ENCODE measurements around the gene OSTN.
A peak's percentile ranks its signal among the peaks of the same experiment; 100 is the strongest.

The OSTN gene

DNA sequence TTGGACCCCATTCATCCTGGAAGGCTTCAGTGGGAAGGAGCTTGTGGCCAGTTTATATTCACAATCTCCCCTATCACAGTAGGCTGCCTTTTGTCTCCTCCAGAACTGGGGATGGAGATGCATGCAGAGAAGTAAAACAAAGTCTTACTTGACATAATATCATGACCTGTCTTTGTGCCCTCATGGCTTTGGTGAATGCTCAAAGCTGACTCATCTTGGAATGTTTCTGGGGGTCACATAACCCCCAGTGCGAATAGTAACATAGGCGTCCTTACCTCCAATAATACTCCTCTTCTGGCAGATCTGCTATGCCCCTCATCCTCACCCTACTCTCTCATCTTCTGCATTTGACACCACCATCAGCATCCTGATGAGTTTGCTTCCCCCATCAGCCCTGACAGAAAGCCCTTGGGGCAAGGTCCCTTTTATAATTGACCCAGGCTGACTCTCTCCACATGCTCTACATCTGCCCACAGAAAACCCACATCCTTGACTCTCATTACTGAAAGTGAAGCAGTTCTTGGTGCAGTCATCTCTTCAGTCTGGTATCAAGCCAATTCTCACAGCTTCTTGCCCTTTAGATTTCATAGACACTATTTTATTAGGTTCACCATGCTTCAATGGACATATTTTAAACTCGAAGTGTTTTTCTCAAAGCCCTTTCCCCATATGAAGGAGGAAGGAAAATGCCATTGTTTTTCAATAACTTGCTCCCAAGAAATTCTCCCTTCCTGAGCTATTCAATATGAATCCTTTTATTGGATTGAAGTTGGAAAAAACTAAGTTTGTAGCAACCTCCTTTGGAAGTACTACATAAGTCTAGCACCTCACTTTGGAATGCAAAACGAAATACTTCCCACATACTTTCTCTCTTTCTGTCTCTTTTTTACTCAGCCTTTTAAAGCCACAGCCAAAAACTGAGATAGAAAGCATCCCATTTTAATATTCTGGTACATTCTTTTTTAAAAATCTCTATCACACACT is 36.6 kb downstream of the OSTN start:
- DNase-seq = no peak

DNA sequence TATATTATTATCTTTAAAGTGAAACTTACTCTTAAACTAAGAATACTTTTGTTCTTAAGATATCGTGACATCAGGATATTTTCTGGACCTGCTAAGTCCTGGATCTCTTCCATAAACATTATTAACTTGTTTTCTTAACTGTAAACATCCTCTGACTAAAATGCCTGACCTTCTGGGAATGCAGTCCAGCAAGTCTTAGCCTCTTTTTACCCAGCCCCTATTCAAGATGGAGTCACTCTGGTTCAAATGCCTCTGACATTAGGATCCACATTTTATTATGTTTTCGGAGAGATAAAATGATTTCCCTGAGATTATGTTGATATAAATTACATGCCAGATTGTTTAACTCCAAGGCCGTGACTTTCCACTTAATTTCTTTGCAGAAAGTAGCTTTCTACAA is 37.6 kb downstream of the OSTN start:
- no peak for DNase-seq

DNA sequence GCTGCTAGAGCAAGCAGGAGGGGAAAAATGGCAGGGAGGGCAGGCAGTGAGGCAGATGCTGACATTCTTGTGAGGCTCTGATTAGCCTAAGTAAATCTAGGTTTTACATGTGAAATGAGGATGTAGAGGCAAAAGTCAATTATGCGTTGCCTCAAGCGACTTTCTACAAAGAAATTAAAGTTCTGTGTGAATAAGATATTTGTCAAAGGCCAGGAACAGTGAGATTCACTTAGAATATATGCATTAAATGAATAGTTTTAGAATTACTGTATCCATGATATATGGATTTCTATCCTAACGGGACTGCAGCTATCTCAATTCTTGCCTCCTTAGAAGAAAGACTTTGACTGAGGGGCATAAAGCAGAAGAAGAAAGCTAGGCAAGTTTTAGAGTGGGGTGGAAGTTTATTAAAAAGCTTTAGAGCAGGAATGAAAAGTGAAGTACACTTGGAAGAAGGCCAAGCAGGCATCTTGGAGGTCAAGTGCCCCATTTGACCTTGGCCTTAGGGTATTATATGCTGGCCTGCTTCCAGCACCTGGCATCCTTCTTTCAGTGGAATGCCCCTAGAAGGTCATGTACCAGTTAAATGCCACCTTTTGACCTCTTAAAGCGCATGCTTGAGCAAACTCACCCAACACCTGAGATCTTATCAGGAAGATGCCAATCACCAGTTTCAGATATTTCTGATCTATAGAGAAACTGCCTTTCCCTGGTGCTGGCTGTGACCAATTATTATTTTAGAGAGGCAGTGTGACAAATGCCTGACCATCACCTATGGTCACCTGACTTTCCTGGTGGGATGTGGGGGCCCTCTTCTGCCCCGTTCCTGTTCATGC is 38.2 kb downstream of the OSTN start:
- DNase-seq = no peak

DNA sequence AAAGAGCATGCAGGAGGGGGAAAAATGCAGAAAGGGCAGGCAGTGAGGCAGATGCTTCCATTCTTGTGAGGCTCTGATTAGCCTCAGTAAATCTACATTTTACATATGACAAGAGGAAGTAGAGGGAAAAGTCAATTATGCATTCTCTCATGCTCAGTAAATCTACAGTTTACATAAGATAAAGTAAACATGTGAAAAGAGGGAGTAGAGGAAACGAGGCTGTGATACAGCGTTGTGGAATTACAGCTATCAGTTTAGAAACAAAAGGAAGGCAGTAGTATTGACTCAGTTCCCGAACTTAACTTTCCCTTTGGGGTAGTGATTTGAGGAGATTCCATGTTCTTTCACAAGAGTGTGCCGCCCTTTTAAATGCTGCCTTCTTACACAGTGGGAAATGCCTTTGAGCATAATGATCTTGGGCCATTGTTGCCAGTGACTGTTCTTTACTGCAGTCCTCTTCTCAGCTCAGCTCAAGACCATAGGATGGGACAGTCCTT is 39.3 kb downstream of the OSTN start:
- DNase-seq = no peak

DNA sequence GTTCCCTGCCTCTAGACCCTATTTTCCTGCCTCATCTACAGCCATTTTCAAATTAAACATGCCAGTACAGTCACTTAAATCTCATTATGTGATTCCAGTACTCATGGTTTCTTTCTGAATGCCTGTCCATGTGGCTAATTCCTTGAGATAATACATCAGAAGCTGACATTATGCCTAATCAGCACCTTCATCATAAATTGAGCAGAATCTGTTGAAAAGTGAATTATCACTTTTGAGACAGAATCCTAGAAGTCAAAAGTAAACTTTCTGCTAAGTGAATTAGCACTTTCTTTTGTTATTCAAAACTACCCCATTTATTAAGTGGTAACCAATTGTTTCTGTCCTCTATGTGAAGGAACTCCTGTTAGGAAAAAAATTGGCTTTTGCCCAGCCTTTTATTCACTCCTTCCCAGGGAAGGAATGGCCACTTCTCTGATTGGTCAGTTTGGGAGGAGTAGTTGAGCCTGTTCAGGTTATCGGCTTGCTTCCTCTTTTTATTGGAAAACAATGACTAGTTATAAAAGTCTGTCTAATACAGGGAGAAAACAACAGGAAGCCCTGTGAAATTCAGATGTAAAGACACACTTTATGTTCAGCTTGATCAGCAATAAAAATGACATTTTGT is 40.5 kb downstream of the OSTN start:
- no peak for DNase-seq

DNA sequence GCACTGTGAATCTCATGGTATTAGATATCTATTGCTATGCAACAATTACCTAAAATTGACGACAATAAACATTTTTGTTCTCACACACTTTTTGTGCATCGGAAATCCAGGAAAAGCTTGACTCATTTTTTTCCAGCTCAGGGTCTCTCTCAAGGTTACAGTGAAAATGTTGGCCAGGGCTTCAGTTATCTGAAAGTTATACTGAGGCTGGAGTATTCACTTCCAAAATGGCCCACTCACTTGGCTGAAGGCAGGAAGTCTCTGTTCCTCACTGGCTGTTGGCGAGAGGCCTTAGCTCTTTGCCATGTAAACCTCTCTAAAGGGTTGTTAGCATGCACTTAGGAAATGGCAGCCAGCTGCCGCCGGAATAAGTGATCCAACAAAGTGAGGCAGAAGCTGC is 41.4 kb downstream of the OSTN start:
- no peak for DNase-seq

DNA sequence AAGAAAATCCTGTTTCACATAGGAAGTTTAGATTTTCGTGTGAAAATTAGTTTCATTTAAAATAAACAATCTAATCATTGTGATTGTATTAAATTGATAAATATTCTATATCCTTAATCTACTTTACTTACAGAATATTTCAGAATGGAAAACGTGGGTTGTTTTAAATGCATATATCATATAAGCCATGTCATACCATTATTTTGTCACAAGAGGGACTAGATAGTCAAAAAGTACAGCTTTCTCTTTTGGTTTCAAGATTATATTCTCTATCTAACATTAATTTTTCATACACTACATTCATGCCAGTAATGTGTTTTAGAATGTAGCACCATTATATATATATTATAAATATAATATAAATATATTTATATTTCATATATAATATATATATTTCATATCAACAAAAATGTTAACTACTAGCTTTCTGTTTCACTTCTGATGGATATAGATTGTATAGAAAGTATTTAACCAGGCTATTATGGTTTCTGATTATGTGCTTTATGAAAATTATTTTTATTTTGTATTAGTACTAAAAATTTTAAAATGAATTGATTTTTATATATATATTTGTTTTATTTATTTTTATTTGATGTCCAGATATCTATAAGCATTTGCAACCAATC is 45.3 kb downstream of the OSTN start:
- no peak for DNase-seq

DNA sequence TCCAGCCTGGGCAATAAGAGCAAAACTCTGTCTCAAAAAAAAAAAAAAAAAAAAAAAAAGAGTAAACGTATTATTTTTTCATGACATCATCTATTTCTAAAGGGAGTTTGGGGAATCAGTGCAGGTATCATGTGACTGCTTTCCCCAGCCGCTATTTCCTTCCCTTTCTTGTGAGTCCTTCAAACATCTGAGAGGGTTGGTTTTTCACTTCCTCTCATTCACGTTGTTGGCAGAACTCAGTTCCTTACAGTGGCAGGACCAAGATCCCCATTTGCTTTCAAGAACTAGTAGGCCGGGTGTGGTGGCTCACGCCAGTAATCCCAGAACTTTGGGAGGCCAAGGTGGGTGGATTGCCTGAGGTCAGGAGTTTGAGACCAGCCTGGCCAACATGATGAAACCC is 47.0 kb downstream of the OSTN start:
- DNase-seq = peak; percentile 50

DNA sequence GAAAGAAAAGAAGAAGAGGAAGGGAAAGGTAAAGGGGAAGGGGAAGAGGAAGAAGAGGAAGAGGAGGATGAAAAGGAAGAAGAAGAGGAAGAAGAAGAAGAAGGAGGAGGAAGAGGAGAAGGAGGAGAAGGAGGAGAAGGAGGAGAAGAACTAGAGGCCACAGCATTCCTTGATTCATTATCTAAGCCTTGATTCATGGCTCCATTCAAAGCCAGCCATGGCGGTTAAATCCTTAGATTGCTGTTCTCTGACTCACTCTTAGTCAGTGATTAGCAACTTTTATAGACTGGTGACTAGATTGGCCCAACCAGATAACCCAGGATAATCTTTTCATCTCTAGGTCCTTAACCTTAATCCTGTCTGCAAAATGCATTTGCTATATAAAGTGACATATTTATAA is 47.6 kb downstream of the OSTN start:
- DNase-seq = no peak

DNA sequence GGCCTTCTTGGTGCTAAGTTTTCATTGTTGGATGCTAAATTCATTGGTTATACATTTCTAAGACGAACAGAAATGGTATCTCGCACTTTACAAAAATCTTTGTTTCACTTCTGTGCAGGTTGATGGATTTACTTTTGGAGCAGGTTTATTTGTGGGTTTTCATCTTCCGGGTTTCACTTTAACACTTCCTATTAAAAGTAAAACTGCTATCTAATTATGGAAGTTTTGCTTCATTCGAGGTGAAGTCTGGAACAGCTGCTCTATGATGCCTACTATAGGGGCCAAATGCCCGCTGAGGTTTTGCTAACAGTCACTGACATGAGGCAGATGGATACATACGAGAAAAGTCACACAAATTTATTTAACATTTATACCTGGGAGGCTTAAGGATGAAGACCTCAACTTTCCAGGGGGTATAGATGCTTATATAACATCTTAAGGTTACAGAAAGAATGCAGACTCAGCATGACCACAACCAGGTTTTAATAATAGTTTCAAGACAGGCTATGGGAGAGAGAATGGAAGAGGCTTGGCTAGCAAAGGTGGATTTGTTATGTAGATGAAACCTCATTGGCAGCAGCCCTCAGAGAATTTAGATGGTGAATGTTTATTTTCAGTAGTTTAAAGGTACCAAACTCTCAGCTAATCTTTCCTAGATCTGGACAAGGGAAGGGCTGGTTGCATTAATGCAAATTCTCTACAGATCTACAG is 54.2 kb downstream of the OSTN start:
- no peak for DNase-seq

DNA sequence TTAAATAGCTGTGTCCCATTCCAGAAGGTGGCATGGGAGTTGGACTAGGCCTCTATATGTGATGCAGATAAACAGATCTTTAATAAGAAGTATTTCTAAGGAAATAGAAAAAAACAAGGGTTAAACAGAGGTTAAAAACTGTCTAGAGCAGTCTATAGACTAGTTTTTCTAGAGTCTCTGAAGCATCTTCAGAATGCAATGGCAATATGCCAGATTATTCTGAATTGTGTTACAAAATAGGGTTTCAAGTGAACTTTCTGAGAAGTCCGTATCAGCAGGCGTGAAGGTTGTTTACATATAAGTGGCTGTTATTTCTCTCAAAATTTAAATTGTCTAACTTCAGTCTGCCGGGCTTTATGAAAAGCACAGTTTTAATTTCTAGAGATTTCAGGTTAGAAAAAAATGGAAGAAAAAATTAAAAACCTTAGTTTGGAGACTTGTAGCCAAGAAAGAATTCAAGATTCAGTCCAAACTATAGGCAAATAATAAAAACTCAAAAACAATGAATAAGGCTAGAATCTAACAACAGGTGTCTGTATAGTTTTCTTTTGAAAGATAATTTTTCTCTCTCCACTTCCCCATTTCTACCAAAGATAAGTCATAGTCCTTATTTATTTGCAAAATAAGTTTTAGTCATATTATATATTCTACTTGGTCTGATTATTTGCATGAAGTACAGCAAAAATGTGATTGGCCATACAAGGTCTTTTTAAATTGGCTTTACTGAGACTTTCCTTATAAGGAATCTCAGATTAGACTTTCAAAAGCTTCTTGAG is 55.2 kb downstream of the OSTN start:
- no peak for DNase-seq

DNA sequence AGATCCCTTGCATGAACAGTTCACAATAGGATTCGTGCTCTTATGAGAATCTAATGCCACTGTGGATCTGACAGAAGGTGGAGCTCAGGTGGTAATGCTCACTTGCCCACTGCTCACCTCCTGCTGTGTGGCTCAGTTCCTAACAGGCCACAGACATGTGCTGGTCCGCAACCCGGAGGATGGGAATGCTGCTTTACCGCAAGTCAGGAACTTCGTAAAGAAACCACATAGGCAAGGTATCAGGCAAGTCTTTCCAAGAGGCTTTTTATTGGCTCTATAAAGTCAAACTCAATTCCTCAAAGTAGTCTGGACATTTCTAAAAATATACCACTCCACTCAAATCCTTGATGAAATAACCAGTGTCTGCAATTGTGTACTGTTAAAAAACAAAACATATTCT is 56.1 kb downstream of the OSTN start:
- no peak for DNase-seq

DNA sequence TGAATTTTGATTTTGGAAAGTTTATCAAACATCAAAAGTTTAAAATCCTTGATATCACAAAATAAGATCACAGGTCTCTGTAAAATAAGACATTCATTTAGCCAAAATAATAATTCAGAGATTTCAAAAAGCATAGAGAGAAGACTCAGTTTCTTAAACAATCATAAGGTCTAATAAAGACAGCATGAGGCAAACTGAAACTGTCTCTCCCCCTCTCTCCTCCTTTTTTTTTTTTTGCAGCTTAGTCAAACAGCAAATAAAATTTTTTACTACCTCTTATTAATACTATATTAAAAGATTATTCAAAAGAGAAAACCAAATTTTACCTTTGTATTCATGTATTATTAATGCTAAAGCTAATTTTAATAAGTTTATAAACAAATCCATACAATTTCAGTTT is 57.4 kb downstream of the OSTN start:
- DNase-seq = no peak

DNA sequence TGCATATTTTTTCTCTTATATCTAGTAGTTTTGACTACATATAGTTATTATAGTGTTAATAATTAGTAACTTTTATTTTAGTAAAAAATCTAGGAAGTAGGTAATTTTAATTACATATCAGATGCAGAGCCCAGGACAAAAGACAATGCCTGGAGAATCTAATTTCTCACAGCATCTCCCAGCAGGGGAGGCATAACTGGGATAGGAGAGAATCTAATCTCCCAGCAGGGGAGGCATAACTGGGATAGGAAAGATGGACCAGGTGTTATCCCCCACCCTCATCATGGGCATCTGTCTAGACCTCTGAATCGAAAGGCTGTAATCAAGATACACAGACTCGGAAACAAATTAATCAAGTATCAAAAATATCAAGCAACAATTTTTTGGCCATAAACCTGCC is 58.2 kb downstream of the OSTN start:
- DNase-seq = no peak

DNA sequence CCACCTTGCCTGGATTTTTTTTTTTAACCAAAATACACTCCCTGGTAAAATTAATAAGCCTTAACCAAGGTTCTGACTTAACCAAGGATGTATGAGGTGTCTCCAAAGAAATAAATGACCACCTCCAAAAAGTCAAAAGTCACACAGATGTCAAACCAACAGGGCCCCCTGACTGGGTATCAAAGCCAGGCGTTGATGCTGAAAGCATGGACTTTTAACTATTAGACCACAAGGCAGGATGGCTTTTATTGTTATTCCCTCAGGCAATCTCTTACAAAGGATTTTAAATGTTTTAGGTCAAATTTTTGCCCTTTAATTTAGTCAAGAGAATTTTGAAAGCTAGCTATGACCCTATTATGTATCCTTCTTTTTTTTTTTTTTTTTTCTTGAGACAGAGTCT is 60.4 kb downstream of the OSTN start:
- DNase-seq = no peak

DNA sequence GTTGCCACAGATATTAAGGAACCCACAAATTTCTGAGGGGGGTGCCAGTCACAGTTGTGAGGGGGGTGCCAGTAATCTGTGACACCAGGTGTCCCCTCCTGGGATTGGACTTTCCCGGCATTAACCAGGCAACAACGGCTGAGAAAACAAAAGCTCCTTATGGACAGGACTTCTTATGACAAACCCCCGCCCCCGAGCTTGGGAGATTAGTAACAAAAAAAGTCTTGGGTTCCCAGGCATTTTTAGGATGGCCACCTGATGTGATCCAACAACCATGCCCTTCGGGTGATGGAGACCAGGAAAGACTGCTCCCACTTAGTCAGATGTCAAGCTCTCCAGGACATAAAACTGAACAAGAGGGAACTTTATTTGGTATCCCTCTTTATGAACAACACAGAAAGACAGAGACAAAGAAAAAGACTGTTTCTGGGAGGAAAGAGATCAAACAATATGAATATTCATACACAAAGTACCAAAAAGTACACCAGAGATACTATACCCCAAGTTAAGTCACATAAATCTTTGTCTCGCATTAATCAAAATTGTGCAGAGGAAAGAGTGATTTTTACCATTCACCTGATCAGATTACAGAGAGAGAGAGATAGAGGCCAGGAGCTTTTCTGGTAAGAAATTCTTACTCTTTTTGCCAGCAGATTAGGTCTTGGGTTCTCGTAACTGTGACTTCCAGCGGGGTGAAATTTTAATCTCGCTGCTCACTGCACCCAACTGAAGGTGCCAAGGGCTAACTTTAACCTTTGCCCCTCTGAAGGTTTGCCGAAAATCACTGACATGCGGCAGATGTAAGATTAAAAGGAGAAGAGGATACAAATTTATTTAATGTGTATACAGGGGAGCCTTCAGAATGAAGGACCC is 61.6 kb downstream of the OSTN start:
- DNase-seq = no peak

DNA sequence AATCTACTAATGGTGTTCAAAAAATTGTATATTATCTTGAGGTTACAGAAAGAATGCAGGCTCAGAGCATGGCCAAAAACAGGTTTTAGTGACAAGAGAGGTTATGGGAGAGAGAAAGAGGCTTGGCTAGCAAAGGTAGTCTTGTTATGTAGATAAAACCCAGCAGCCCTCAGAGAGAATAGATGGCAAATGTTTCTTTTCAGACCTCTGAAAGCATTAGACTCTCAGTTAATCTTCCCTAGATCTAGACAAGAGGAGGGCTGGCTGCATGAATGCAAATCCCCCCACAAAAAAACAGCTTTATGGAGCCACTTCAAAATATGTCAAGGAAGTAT is 62.2 kb downstream of the OSTN start:
- no peak for DNase-seq

DNA sequence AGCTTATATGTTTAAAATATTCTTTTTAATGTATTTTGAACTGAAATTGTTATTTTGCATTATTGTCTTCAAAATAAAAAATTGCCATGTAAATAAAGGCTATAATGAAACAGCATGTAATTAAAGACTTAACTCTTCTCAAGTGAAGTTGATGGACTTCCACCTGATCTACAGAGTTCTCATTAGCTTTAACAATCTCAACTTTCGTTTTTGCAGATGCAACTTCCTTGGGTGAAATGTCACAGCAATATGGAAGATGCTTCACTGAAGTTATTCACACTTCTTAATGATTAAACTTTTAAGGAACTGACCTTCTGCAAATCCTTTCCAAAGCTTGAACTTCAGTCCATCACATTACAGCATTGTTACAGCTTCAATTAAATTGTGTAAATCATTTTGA is 63.6 kb downstream of the OSTN start:
- DNase-seq = no peak

DNA sequence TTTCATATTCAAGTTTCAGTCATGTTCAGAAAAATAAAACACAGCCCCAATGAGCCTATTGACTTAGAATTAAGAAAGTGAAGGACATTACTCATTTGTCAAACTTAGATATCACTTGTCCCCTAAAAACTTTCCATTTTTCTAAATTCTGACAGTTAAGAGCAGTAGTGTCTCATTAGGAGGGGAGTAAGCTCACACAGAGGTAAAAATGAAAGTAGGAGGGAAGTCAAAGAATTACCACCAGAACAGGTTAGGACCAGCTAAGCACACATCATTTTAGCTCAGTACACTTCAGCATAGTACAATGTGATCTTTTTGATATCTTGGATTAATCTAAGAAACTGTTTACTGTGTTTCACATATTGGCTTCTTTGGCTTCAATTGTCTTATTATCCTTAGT is 64.3 kb downstream of the OSTN start:
- no peak for DNase-seq

DNA sequence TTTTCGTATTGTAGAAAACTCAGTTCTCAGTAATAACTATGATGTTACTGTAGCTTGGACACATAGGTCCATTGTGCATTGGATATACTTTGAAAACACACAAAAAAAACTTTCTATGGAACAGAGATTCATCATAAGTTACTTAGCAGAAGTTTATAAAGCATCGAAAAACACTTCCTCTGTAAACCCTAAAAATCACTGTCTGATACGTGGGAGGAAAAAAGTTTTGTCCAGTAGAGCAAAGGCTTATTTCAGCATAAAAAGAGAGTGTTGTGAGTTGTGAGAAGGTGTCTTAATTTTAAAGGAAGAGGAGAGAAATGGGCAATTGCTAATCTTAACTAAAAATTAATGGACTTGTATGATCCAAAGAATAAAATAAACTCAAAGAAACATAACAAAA is 64.8 kb downstream of the OSTN start:
- no peak for DNase-seq

DNA sequence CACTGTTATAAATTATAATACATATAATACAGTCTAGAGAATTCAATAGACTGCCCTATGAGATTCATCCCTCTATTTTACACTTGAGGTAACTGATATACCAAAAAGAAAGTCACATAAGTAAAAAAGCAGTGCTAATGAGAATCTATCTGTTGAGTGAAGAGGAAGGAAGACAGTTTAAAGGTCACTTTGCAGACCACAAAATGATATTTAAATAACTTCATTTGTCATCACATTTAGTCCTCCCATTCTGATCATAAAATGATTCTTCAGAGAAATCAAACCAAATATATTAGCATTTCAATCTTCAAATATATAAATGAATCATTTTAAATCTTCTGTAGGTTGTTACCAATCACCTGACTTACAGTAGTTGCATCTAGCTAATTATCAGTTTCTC is 69.7 kb downstream of the OSTN start:
- no peak for DNase-seq
